A549 (cell line): ENCODE measurements around the gene GDI2. TPM values are rescaled to one million over a fixed set of nuclear protein-coding genes. Genes with fewer than 3 reads are reported as not detected.
A peak's percentile ranks its signal among the peaks of the same experiment; 100 is the strongest.

Source experiments
- ATAC-seq, 2 experiments: fragments of 200-7000 bp in 1 of 2; fragments of >200 bp in 1 of 2; cut with Nextera tagmentation in 1 of 2; cut with Tn5 transposase in 1 of 2; 3 replicates each; pipeline versions ENCODE4 v1.8.0 to v1.9.1; 2018 to 2020; ENCODE audit warnings: mild to moderate bottlenecking in 1 of 2, moderate library complexity in 1 of 2
- CTCF ChIA-PET: fragments of 300-600 bp; sonication (Branson Sonifier 250); formaldehyde crosslinking; extraction: SDS; loops from one replicate; lab custom pipeline; 2021; ENCODE audit warnings: antibody characterized with exemption, inconsistent platforms; lab: Yijun Ruan, JAX
- POLR2A ChIA-PET: fragments of 350-600 bp; formaldehyde crosslinking; extraction: SDS; loops from one replicate; lab custom pipeline; 2021; ENCODE audit warnings: antibody characterized with exemption, inconsistent platforms; lab: Yijun Ruan, JAX
- DNase-seq, 2 experiments: peaks; one replicate each; pipeline versions ENCODE4 v3.0.0 to v3.0.0-alpha.2; 2011 to 2016; ENCODE audit warnings: low read depth in 1 of 2, low spot score in 1 of 2
- FAIRE-seq: peaks from 2 replicates; lab custom pipeline; 2011; peaks lifted over from hg19 to GRCh38; lab: Jason Lieb, UNC
- H3K27ac ChIP-seq, 2 experiments: fragments of >200 bp; sonication (Bioruptor Twin); formaldehyde crosslinking; 3 replicates each; pipeline ENCODE4 v1.5.1; 2016 to 2017
- H3K4me1 ChIP-seq: fragments of >200 bp; sonication (Bioruptor Twin); formaldehyde crosslinking; 3 replicates; pipeline ENCODE4 v1.6.1; 2016
- H3K4me2 ChIP-seq: fragments of >200 bp; sonication (Bioruptor Twin); formaldehyde crosslinking; 3 replicates; pipeline ENCODE4 v1.6.1; 2016
- H3K4me3 ChIP-seq: fragments of >200 bp; sonication (Bioruptor Twin); formaldehyde crosslinking; 3 replicates; pipeline ENCODE4 v1.5.1; 2016
- H3K9me3 ChIP-seq: fragments of >200 bp; sonication (Bioruptor Twin); formaldehyde crosslinking; 3 replicates; pipeline ENCODE4 v1.6.1; 2016
- BHLHE40 ChIP-seq: IDR thresholded peaks from 2 replicates; pipeline ENCODE4 v1.6.1; 2012; ENCODE audit warnings: low read depth, low read length, inconsistent platforms
- CBX2 ChIP-seq: fragments of 200-600 bp; sonication (generic); IDR thresholded peaks from 2 replicates; pipeline ENCODE4 v1.6.1; 2016; ENCODE audit warnings: low read depth, mild to moderate bottlenecking, borderline replicate concordance
- CEBPB ChIP-seq, 2 experiments: fragments of >200 bp in 1 of 2; sonication (Bioruptor Twin) in 1 of 2; formaldehyde crosslinking in 1 of 2; IDR thresholded peaks; 2 replicates each; pipeline ENCODE4 v1.6.1; 2012 to 2016
- CHD2 ChIP-seq: fragments of 150-350 bp; IDR thresholded peaks from 2 replicates; pipeline ENCODE4 v1.6.1; 2014; ENCODE audit warnings: low read length; ENCODE audit not compliant: partially characterized antibody
- CHD4 ChIP-seq: fragments of 200-600 bp; sonication (generic); IDR thresholded peaks from 2 replicates; pipeline ENCODE4 v1.6.1; 2016; ENCODE audit warnings: antibody characterized with exemption, mild to moderate bottlenecking, borderline replicate concordance
- E2F6 ChIP-seq: IDR thresholded peaks from 2 replicates; pipeline ENCODE4 v1.6.1; 2012; ENCODE audit warnings: low read depth, borderline replicate concordance
- FOSB ChIP-seq: fragments of 250-450 bp; sonication (Bioruptor Pico); IDR thresholded peaks from 2 replicates; pipeline ENCODE4 v1.5.0; 2020; ENCODE audit warnings: mild to moderate bottlenecking, moderate library complexity
- GATA3 ChIP-seq: IDR thresholded peaks from 2 replicates; pipeline ENCODE4 v1.6.1; 2012; ENCODE audit warnings: borderline replicate concordance
- HES2 ChIP-seq: fragments of >200 bp; sonication (Bioruptor Twin); formaldehyde crosslinking; IDR thresholded peaks from 2 replicates; pipeline ENCODE4 v1.6.1; 2016
- HOXA7 ChIP-seq: fragments of 250-450 bp; sonication (Bioruptor Pico); IDR thresholded peaks from 2 replicates; pipeline ENCODE4 v1.5.0; 2020; ENCODE audit warnings: mild to moderate bottlenecking, moderate library complexity
- JUN ChIP-seq, 2 experiments: fragments of >200 bp; sonication (Bioruptor Twin); formaldehyde crosslinking; IDR thresholded peaks; 2 replicates in 1 of 2; 3 replicates in 1 of 2; pipeline ENCODE4 v1.6.1; 2016 to 2017
- JUNB ChIP-seq: fragments of >200 bp; sonication (Bioruptor Twin); formaldehyde crosslinking; IDR thresholded peaks from 2 replicates; pipeline ENCODE4 v1.6.1; 2016
- KDM5A ChIP-seq: fragments of 200-600 bp; sonication (generic); IDR thresholded peaks from 2 replicates; pipeline ENCODE4 v1.6.1; 2016; ENCODE audit warnings: antibody characterized with exemption, mild to moderate bottlenecking
- MAFK ChIP-seq: fragments of 450-650 bp; IDR thresholded peaks from 2 replicates; pipeline ENCODE4 v1.6.1; 2014; ENCODE audit not compliant: partially characterized antibody
- MAX ChIP-seq: IDR thresholded peaks from 2 replicates; pipeline ENCODE4 v1.6.1; 2012
- NR3C1 ChIP-seq: fragments of >200 bp; sonication (Bioruptor Twin); formaldehyde crosslinking; IDR thresholded peaks from 3 replicates; pipeline ENCODE4 v1.6.1; 2017
- PHF8 ChIP-seq: fragments of 200-600 bp; sonication (generic); IDR thresholded peaks from 2 replicates; pipeline ENCODE4 v1.6.1; 2016; ENCODE audit warnings: low read depth, mild to moderate bottlenecking, antibody characterized with exemption, moderate library complexity, borderline replicate concordance
- POLR2AphosphoS2 ChIP-seq: conservative IDR thresholded peaks from 2 replicates; pipeline ENCODE4 v1.6.1; 2012; ENCODE audit warnings: low read length, improper control_type of control experiment, inconsistent platforms
- RARB ChIP-seq: fragments of 250-450 bp; sonication (Bioruptor Pico); IDR thresholded peaks from 2 replicates; pipeline ENCODE4 v1.8.0; 2021; ENCODE audit warnings: mild to moderate bottlenecking, moderate library complexity
- RNF2 ChIP-seq: fragments of 200-600 bp; sonication (generic); IDR thresholded peaks from 2 replicates; pipeline ENCODE4 v1.6.1; 2016; ENCODE audit warnings: low read depth, mild to moderate bottlenecking, antibody characterized with exemption, moderate library complexity, borderline replicate concordance
- ZSCAN20 ChIP-seq: fragments of 250-450 bp; sonication (Bioruptor Pico); IDR thresholded peaks from 2 replicates; pipeline ENCODE4 v1.8.0; 2022; ENCODE audit warnings: mild to moderate bottlenecking, moderate library complexity
- WGBS: methylation state at CpG from one replicate; pipeline ENCODE4 v1.1.6; 2017; ENCODE audit errors: missing lambda C conversion rate; 5-methylcytosine and 5-hydroxymethylcytosine counted together
- polyA plus RNA-seq, 4 experiments: library from polyadenylated mRNA; depleted of rRNA in 3 of 4; stranded (reverse); fragments of >200 nt; fragmentation: RNase III in 1 of 4; extraction: RNeasy Plus Mini Kit Qiagen cat#74134 plus additional on column Dnase treatment in 1 of 4; gene quantifications; 2 replicates in 3 of 4; 3 replicates in 1 of 4; pipeline ENCODE4 v1.2.3, GENCODE V29; 2011 to 2017

Gene GDI2
- polyA plus RNA-seq, 2 of the 4 experiments (the other 2 are of a cell fraction), result 278 to 304 TPM

- 89% methylated on average over 10 of the region's 10 CpGs for WGBS
- POLR2A ChIA-PET, result interaction anchor here (0.7 kb wide), 1 partner anchor 136 kb away, joined by 3 read pairs; no protein-coding TSS in a partner anchor
- no peak for FAIRE-seq
- TF ChIP-seq JUNB (no peak), HOXA7 (CRISPR knock-in tag) (no peak), CHD2 (no peak), MAFK (no peak), JUN (IDR thresholded peaks at IDR 0.05) (peak in 1 of 2 experiments; percentile 12; a peak in 2 of 5 replicates), KDM5A (no peak), POLR2AphosphoS2 (no peak), NR3C1 (no peak), BHLHE40 (no peak)
- TF ChIP-seq, all 56 proteins: peak for 1
- CTCF ChIA-PET, result interaction anchor here (1.6 to 1.7 kb wide), 2 partner anchors 9 to 11 kb away, joined by 5 read pairs; no protein-coding TSS in a partner anchor
- H3K4me2 ChIP-seq, result no peak overlapping the region
- no peak overlapping the region for H3K4me3 ChIP-seq
- no peak for DNase-seq
- no peaks in the 10 kb centered on the region for H3K9me3 ChIP-seq
- peaks cover 9% of the 10 kb centered on the region; the same call in 1 of the 3 replicates for H3K4me1 ChIP-seq
- 0 out of 6 replicates have a peak, but pooled peaks of 1 of the 2 experiments have one; percentile 8 for ATAC-seq
- no peak overlapping the region for H3K27ac ChIP-seq
These were observed 48.6 kb downstream of the GDI2 start for GRCh38 chr10:5764422-5765297.

GRCh38 chr10:5762531-5762930 lies 50.7 kb downstream of the GDI2 start:
- POLR2A ChIA-PET, result no interaction called here
- peaks cover 9% of the 10 kb centered on the region; the same call in 1 of the 3 replicates for H3K4me1 ChIP-seq
- H3K27ac ChIP-seq, result no peak overlapping the region
- H3K4me3 ChIP-seq, result no peak overlapping the region
- DNase-seq, result peak in 1 of 2 experiments; percentile 37
- CTCF ChIA-PET, result no interaction called here
- WGBS, result 94% methylated on average over 1 of the region's 1 CpG
- H3K4me2 ChIP-seq, result no peak overlapping the region
- no peak for FAIRE-seq
- TF ChIP-seq RARB (no peak), CHD4 (no peak), GATA3 (no peak), FOSB (CRISPR knock-in tag) (0 out of 2 replicates have a peak, but pooled peaks have one; percentile 21), HES2 (no peak), PHF8 (no peak), E2F6 (no peak), CBX2 (no peak), ZSCAN20 (no peak), HOXA7 (CRISPR knock-in tag) (no peak), CEBPB (IDR thresholded peaks at IDR 0.05) (0 out of 4 replicates have a peak, but pooled peaks of 1 of the 2 experiments have one; percentile 23), RNF2 (no peak)
- H3K9me3 ChIP-seq, result no peaks in the 10 kb centered on the region
- no peak for ATAC-seq

- H3K4me3 ChIP-seq, result no peak overlapping the region
- CTCF ChIA-PET, result no interaction called here
- 92% methylated on average over 2 of the region's 2 CpGs for WGBS
- no peak overlapping the region for H3K4me2 ChIP-seq
- ATAC-seq (no peak), FAIRE-seq (peak; percentile 36), DNase-seq (no peak)
- peaks cover 9% of the 10 kb centered on the region; the same call in 1 of the 3 replicates for H3K4me1 ChIP-seq
- H3K9me3 ChIP-seq, result no peaks in the 10 kb centered on the region
- POLR2A ChIA-PET, result no interaction called here
- H3K27ac ChIP-seq, result no peak overlapping the region
- TF ChIP-seq MAFK (peak; percentile 71), MAX (no peak)
These were observed 52.0 kb downstream of the GDI2 start for GRCh38 chr10:5761220-5761619.
